ENCODE measurements around the gene HTR1B. TPM values are rescaled to one million over a fixed set of nuclear protein-coding genes. Genes with fewer than 3 reads are reported as not detected.

HTR1B gene
- total RNA-seq, 1 experiment from 2014 or later, result 0.74 TPM

GRCh38 chr6:77457720-77458349 lies 5.5 kb downstream of the HTR1B start:
- ChIA-PET POLR2A (no interaction called here), RAD21 (ENCODE audit: low non-redundant PET in 1 of 2, low total read pairs in 2 of 2, uncharacterized antibody in 2 of 2, unreplicated experiment in 2 of 2) (interaction anchor here in 1 of 2 experiments (0.7 kb wide), 1 partner anchor 11 kb away, joined by 4 read pairs; no protein-coding TSS in a partner anchor), CTCF (interaction anchor here (0.8 to 1.3 kb wide), 4 partner anchors 9 to 775 kb away, joined by 3 read pairs; no protein-coding TSS in a partner anchor)
- Histone ChIP-seq H3K9me3 (ENCODE audit: control insufficient read depth in 1 of 2, insufficient read depth in 1 of 2, low read depth in 1 of 2, low read length in 2 of 2) (no peaks in the 10 kb centered on the region), H3K27ac (ENCODE audit: low read depth, low read length) (no peak overlapping the region), H3K9me2 (ENCODE audit: insufficient read depth) (no peaks in the 10 kb centered on the region), H3K36me3 (ENCODE audit: control insufficient read depth in 1 of 2, insufficient read depth in 2 of 2, low read length in 2 of 2) (no peaks in the 10 kb centered on the region), H4K20me1 (ENCODE audit: insufficient read depth) (no peaks in the 10 kb centered on the region), H3K79me2 (ENCODE audit: insufficient read depth, low read length) (no peaks in the 10 kb centered on the region), H3K9ac (ENCODE audit: low read length) (no peak overlapping the region), H2AFZ (ENCODE audit: low read depth, low read length, poor library complexity, severe bottlenecking) (peak overlapping the region; percentile 84), H3K27me3 (ENCODE audit: insufficient read depth, low read length) (no peaks in the 10 kb centered on the region), H3K4me3 (replicated peaks in 1 of 2; ENCODE audit: low read depth in 1 of 2, low read length in 2 of 2) (no peak overlapping the region), H3K4me1 (ENCODE audit: control insufficient read depth in 1 of 2, insufficient read depth in 2 of 2, low read length in 2 of 2) (peaks cover 12 to 26% of the 10 kb centered on the region in 2 experiments), H3K4me2 (ENCODE audit: low read length) (peak overlapping the region; percentile 45)
- BruUV-seq (replicated peaks), result no TSS peak
- ATAC-seq (peak; percentile 89), DNase-seq (ENCODE audit: low read depth, low spot score) (peak; percentile 84)
- TF ChIP-seq JUND (IDR thresholded peaks at IDR 0.05) (no peak), MAX (IDR thresholded peaks at IDR 0.05) (no peak), TCF7L2 (IDR thresholded peaks at IDR 0.05; ENCODE audit: borderline replicate concordance, extremely low read depth, insufficient read depth, insufficient read length) (no peak), CTCF (IDR thresholded peaks at IDR 0.05 in 2 of 3, conservative IDR thresholded peaks at IDR 0.05 in 1 of 3; ENCODE audit: borderline replicate concordance in 1 of 3, insufficient read depth in 1 of 3, low read depth in 2 of 3, low read length in 2 of 3) (peak; percentile 61 to 71 (median 68); a peak in 5 of 6 replicates), EGR1 (IDR thresholded peaks at IDR 0.05; ENCODE audit: low read depth) (no peak), CBX3 (IDR thresholded peaks at IDR 0.05; ENCODE audit: low read depth) (no peak), POLR2A (IDR thresholded peaks at IDR 0.05; ENCODE audit: borderline replicate concordance, extremely low read depth, insufficient read depth, insufficient read length) (no peak), ZBTB33 (IDR thresholded peaks at IDR 0.05; ENCODE audit: extremely low read depth, insufficient replicate concordance, low read length) (no peak), YY1 (IDR thresholded peaks at IDR 0.05; ENCODE audit: extremely low read depth, insufficient replicate concordance, low read depth, low read length) (no peak), RAD21 (IDR thresholded peaks at IDR 0.05; ENCODE audit: low read depth) (peak; percentile 78), EZH2phosphoT487 (IDR thresholded peaks at IDR 0.05; ENCODE audit: borderline replicate concordance) (no peak), EZH2 (IDR thresholded peaks at IDR 0.05) (no peak), ZNF274 (IDR thresholded peaks at IDR 0.05; ENCODE audit: low read depth, low read length) (no peak)
- intact Hi-C loops (cut with micrococcal nuclease), result loop anchor here (1.0 to 5.0 kb wide), 3 partner anchors 761 to 1566 kb away; no protein-coding TSS in a partner anchor
